Stimulated activated naive CD8-positive, alpha-beta T cell treated with anti-CD3 and anti-CD28 coated beads, Interleukin-15, Interleukin-2, amounts not matched to agents 100 ng/mL and 50 ng/mL, for 24 hours (primary cell): Measurements from ENCODE around the gene PTPRJ.

Experiments
- H3K27ac Mint-ChIP-seq: one replicate; pipeline ENCODE4 v1.8.0; 2021; ENCODE audit warnings: mild to moderate bottlenecking, mixed read lengths
- H3K27me3 Mint-ChIP-seq: one replicate; pipeline ENCODE4 v1.8.0; 2021; ENCODE audit warnings: mixed read lengths
- H3K36me3 Mint-ChIP-seq: one replicate; pipeline ENCODE4 v1.8.0; 2021; ENCODE audit warnings: low read depth, mixed read lengths
- H3K4me1 Mint-ChIP-seq: one replicate; pipeline ENCODE4 v1.8.0; 2021; ENCODE audit warnings: low read depth, mixed read lengths
- H3K4me3 Mint-ChIP-seq: one replicate; pipeline ENCODE4 v1.8.0; 2021; ENCODE audit warnings: mild to moderate bottlenecking, mixed read lengths
- H3K9me3 Mint-ChIP-seq: one replicate; pipeline ENCODE4 v1.8.0; 2021; ENCODE audit warnings: mixed read lengths

Gene PTPRJ

DNA sequence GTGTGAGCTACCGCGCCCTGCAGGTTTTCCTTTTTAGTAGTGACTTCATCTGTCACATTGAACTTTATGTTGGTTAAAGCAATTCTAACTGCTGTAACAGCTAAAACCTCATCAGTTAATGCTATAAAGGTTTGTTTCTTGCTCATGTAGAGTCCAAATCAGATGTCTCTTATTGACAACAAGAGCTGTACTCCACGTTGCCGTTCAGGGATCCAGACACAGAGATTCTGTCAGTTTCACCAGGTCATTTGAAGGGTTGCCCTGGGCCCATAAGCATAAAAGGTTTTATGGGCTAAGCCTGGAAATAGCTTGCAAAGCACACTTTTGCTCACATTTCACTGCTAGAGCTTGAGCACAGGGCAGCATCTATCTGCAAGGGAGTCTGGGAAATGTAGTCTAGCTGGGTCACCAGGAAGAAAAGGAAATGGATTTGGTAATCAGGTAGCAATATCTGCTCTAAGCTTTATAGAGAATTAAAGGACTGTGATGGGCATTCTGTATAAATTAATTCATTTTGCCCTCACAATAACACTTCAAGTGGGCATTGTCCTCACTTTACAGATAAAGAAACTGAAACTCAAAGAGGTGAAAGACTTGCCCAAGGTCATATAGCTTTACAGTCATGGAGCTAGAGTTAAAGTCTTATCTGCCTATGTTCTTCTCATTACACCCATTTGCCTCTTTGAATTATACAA is 25.2 kb upstream of the PTPRJ start:
- Mint-ChIP-seq H3K27me3 (no peaks in the 10 kb centered on the region), H3K27ac (no peak overlapping the region), H3K36me3 (no peaks in the 10 kb centered on the region)

DNA sequence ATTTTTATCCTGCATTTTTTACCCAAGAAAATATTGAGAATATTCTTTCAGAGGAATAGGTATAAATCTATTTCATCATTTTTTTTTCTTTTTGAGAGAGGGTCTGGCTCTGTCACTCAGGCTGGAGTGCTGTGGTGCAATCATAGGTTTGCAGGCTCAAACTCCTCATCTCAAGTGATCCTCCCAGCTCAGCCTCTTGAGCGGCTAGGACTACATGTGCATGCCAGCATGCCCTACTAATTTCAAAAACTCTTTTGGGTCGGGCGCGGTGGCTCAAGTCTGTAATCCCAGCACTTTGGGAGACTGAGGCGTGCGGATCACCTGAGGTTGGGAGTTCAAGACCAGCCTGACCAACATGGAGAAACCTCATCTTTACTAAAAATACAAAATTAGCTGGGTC is 20.3 kb upstream of the PTPRJ start:
- no peak overlapping the region for H3K4me3 Mint-ChIP-seq
- no peak overlapping the region for H3K27ac Mint-ChIP-seq
- no peaks in the 10 kb centered on the region for H3K9me3 Mint-ChIP-seq
- H3K36me3 Mint-ChIP-seq = no peaks in the 10 kb centered on the region
- H3K27me3 Mint-ChIP-seq = no peaks in the 10 kb centered on the region
- H3K4me1 Mint-ChIP-seq = peaks cover 7% of the 10 kb centered on the region

More for the DNA sequence above, 25.2 kb upstream of the PTPRJ start:
- Mint-ChIP-seq H3K4me3 (no peak overlapping the region), H3K9me3 (no peaks in the 10 kb centered on the region), H3K4me1 (peaks cover 21% of the 10 kb centered on the region)

DNA sequence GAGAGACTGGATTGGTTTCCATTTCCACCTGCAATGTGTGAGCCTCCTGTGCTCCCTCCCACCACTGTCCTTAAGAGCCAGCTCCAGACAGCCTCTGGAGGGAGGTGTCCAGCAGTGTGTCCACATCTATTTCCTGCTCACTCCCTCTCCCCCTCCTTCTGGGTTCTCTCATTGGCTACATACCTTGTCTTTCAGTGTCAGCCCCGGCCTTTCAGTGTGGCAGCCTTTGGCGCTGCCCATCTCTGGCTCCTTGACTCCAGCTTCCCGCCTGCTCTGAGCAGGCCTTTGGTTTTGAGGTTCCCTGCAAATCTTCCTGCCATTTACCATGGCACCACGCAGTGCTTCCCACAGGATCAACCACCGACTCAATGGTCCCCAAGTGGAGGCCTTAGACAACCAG is 19.0 kb upstream of the PTPRJ start:
- Mint-ChIP-seq H3K9me3 (no peaks in the 10 kb centered on the region), H3K27me3 (no peaks in the 10 kb centered on the region), H3K4me3 (no peak overlapping the region), H3K27ac (no peak overlapping the region), H3K36me3 (no peaks in the 10 kb centered on the region), H3K4me1 (no peaks in the 10 kb centered on the region)

DNA sequence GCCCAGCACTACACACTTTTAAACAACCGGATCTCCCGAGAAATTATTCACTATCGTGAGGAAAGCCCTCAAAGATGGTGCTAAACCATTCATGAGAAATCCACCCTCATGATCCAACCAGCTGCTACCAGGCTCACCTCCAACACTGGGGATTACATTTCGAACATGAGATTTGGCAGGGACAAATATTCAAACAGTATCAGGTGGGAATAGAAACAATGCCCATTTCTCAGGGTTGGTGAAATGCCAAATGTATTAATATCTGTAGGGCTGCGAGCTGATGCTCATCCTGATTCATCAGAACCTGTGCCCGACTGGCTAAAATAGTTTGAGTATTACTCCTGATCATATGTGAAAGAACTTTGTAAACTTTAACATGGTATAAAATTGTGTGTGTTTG is 15.8 kb upstream of the PTPRJ start:
- H3K27me3 Mint-ChIP-seq = no peaks in the 10 kb centered on the region
- H3K4me1 Mint-ChIP-seq = no peaks in the 10 kb centered on the region
- no peaks in the 10 kb centered on the region for H3K36me3 Mint-ChIP-seq
- H3K4me3 Mint-ChIP-seq = no peak overlapping the region
- no peaks in the 10 kb centered on the region for H3K9me3 Mint-ChIP-seq
- no peak overlapping the region for H3K27ac Mint-ChIP-seq

DNA sequence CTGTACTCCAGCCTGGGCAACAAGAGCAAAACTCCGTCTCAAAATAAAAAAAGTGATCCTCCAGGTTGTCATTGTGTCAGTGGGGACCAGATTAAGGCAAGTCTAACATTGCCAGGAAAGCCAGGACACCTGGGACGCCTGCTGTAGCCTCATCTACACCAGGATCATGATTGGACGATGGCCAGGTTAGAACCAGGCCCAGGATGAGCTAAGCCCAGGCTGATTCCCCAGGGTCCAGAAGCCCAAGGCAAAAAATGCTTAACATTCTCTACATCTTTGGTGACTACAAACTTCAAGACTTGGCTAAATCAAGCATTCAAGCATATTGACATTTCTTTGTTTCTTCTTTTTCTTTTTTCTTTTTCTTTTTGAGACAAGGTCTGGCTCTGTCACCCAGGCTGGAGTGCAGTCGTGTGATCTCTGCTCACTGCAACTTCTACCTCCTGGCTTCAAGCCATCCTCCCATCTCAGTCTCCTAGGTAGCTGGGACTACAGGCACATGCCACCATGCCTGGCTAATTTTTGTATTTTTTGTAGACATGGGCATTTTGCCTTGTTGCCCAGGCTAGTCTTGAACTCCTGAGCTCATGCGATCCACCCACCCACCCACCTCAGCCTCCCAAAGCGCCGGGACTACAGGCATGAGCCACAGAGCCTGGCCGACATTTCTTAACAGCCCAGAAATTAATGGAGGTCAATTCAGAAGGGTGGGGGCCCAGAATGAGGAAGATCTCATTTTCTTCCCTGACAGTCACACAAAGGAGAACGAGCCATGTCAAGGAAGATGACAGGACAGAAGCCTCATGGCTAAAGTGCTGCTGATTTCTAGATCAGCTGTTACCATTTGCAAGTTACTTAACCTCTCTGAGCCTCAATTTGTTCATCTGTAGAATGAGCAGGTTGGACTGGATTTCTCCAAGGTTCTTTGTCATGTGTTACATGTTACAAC is 12.5 kb upstream of the PTPRJ start:
- H3K4me3 Mint-ChIP-seq = no peak overlapping the region
- H3K9me3 Mint-ChIP-seq = no peaks in the 10 kb centered on the region
- no peaks in the 10 kb centered on the region for H3K36me3 Mint-ChIP-seq
- no peaks in the 10 kb centered on the region for H3K4me1 Mint-ChIP-seq
- H3K27me3 Mint-ChIP-seq = no peaks in the 10 kb centered on the region
- no peak overlapping the region for H3K27ac Mint-ChIP-seq

DNA sequence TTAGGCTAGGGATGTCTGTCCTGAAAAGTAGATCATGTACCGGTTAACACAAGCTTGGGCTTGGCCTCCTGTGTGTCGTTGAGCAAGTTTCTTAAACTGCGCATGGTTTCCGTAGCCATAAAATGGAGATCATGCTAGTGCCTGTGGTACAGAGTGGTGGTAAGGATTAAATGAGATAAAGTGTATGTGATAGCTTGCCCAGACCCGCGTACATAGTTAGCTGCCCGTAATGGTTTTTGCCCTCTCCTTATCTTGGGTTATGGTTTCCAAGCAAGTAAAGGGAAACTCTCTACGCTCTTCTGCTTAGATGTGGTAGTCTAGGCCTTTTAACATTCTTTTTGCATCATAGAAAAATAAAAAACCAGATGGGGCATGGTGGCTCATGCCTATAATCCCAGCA is 11.0 kb upstream of the PTPRJ start:
- Mint-ChIP-seq H3K4me3 (no peak overlapping the region), H3K36me3 (no peaks in the 10 kb centered on the region), H3K4me1 (peaks cover 4% of the 10 kb centered on the region), H3K27ac (no peak overlapping the region), H3K9me3 (no peaks in the 10 kb centered on the region), H3K27me3 (no peaks in the 10 kb centered on the region)

DNA sequence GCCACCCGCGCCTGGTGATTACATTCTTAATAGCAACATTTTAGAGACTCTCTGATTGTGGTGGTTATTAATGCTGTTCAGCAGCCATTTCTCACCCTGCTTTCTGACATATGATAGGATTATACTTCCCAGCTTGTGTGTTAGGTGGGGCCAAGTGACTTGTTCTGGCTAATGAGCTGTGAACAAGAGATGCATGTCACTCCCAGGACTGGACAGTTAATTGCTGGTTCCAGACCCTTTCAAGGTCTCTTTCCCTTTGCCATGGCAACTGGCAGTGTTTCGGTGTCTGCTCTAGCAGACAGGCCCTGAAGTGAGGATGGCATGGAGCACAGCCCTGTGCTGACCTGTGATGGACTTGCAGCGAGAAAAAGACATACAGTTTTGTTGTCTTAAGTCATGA is 8.9 kb upstream of the PTPRJ start:
- H3K36me3 Mint-ChIP-seq = no peaks in the 10 kb centered on the region
- no peak overlapping the region for H3K27ac Mint-ChIP-seq
- no peak overlapping the region for H3K4me3 Mint-ChIP-seq
- no peaks in the 10 kb centered on the region for H3K27me3 Mint-ChIP-seq
- H3K4me1 Mint-ChIP-seq = peaks cover 9% of the 10 kb centered on the region
- no peaks in the 10 kb centered on the region for H3K9me3 Mint-ChIP-seq

DNA sequence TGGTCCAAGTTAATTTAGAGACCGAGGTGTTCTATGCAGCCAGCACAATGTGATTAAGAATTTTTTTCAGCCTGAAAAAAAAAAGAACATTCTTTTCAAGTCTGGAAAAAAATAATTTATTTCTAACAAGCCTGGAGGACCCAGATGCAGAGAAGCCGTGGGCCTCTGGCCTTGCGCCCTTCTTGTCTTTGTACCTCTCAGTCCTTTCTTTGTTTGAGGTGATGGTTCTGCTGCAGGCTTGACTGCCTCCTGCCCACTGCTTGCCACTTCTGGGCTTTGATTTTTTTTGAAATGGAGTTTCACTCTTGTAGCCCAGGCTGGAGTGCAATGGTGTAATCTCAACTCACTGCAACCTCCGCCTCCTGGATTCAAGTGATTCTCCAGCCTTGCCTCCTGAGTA is 7.2 kb upstream of the PTPRJ start:
- peaks cover 9% of the 10 kb centered on the region for H3K4me1 Mint-ChIP-seq
- H3K36me3 Mint-ChIP-seq = no peaks in the 10 kb centered on the region
- H3K9me3 Mint-ChIP-seq = no peaks in the 10 kb centered on the region
- H3K27ac Mint-ChIP-seq = no peak overlapping the region
- H3K4me3 Mint-ChIP-seq = no peak overlapping the region
- H3K27me3 Mint-ChIP-seq = no peaks in the 10 kb centered on the region

DNA sequence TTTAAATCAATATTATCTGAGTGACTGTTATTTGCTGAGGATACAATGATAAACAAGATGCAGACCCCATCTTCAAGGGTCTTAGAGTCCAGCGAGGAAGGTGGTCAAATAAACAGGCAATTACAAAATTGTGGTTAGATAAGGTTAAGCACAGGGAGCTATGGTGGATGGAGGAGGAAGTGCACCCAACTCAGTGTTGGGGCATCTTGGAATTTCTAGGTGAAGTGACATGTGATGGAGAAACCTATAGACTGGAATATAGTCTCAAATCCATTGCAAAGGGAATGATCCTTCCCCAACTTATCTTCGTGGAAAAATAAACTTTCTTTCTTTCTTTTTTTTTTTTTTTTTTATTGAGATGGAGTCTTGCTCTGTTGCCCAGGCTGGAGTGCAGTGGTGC is 3.4 kb upstream of the PTPRJ start:
- Mint-ChIP-seq H3K4me3 (no peak overlapping the region), H3K4me1 (peaks cover 17% of the 10 kb centered on the region), H3K27ac (no peak overlapping the region), H3K36me3 (no peaks in the 10 kb centered on the region), H3K9me3 (no peaks in the 10 kb centered on the region), H3K27me3 (peaks cover 8% of the 10 kb centered on the region)

DNA sequence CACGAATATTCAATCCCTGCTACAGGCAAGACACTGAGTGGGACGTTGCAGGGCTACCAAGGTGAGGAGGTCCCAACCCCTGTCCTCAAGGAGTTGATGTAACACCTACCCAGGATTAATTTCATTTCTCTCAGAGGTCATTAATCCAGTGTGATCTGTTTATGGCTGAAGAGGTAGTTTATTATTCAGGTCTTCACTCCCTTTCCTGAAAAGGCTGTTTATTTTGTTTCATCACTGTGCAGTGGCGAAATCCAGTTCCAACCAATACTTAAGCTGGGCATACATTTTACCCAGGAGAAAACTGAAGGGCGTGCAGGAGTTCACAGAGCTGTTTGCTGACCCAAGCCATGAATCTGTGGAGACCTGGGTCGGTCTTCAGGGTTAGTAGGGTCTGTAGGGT is 2.7 kb upstream of the PTPRJ start:
- Mint-ChIP-seq H3K27me3 (peaks cover 8% of the 10 kb centered on the region), H3K4me3 (no peak overlapping the region), H3K9me3 (no peaks in the 10 kb centered on the region), H3K27ac (no peak overlapping the region), H3K36me3 (peaks cover under 1% of the 10 kb centered on the region), H3K4me1 (peaks cover 23% of the 10 kb centered on the region)

DNA sequence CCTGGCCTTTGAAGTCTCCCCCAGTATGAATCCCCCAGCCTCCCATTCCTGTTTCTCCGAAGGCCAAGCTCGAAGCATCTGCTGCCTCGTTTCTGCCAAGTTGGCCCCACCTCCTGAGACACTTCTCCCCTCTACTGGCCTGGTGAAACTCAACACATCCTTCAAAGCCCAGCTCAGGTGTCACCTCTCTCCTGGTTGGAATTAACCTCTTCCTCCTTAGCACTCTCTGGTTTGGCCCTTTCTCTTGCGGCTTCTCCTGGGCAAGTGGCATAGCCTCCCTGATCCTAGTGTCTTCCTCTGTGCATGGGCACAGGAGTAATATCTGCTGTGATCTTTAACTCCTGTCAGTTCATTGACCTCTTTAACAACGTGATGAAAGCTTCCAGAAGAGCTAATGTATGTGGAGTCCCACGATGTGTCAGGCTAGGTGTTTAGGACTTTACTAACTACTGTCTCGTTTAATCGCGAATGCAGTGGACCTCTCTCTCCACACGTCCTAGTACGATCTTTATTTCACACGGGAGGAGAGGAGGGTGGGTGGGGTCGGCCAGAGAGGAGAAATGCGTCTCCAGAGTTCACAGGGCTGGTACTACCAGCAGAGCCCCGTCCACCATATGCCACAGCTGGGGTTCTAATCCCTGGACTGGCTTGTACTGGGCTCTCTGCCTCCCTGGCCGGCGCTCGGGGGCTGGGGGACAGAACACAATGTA is 826 bp upstream of the PTPRJ start:
- peaks cover 8% of the 10 kb centered on the region for H3K27me3 Mint-ChIP-seq
- peak overlapping the region; percentile 38 for H3K27ac Mint-ChIP-seq
- H3K4me1 Mint-ChIP-seq = peaks cover 35% of the 10 kb centered on the region
- H3K9me3 Mint-ChIP-seq = no peaks in the 10 kb centered on the region
- peaks cover 17% of the 10 kb centered on the region for H3K36me3 Mint-ChIP-seq
- H3K4me3 Mint-ChIP-seq = peak overlapping the region; percentile 61

DNA sequence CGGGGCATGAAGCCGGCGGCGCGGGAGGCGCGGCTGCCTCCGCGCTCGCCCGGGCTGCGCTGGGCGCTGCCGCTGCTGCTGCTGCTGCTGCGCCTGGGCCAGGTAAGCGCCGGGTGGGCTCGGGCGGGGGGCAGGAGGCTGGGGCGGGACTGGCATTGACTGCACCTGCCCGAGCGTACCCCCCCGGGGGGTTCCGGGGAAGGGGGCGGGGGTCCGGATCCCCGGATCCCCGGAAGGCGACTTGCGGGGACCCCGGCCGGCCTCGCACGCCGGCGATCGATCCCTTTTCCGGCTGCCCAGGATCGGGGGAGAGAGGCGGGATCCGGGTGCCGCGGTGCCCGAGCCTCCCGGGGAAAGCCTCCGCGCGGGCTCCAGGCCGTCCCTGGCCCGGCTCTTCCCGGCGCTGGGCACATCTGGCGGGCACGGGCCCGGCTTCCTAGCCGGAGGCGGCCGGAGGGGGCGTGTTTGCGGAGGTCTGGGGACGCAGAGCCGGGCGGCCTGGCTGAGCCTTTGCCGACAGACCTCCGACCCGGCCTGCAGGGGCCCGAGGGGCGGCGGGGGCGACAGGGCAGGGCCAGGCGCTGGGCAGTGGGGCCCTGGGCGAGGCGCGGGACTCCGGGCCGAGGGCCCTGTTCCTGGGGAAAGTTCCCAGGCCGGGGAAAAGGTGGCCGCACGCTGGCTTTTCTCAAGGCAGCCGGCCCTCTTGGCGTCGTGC is 705 bp downstream of the PTPRJ start:
- Mint-ChIP-seq H3K4me1 (peaks cover 35% of the 10 kb centered on the region), H3K27ac (no peak overlapping the region), H3K4me3 (peak overlapping the region; percentile 89), H3K36me3 (peaks cover 18% of the 10 kb centered on the region), H3K27me3 (peaks cover 8% of the 10 kb centered on the region), H3K9me3 (no peaks in the 10 kb centered on the region)

DNA sequence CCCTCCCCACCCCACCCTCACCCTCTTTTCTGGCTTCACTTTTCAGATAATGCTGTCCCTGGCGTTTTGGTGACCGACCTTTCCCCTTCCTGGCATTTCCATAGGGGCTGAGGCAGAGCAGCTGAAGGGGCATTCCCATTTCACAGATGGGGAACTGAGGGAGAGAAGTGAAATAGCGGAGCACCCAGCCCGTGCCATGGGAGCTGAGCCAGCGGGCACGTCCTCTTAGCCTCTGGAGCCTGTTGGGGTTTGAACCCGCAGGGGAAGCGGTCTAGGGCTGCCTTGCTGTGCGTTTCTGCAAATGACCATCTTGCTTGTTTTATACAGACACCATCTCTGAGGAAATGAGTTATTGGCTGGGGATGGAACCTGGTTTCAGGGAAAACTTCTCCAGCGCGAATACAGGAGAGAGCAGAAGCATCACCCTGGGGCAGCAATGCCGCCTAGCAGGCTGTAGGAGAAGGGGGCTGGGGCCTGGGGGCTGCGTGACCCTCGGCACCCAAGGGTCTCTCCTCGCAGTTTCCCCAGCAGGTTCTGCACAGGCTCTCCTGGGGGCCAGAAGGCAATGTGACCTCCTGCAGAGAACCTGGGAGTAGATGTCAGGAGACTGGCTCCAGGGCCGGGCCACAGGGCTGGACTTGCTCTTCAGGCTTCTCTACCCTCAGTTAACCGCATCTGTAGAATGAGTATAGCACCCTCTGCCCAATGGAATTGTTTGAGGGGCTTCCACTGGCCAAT is 1.5 kb downstream of the PTPRJ start:
- Mint-ChIP-seq H3K9me3 (no peaks in the 10 kb centered on the region), H3K36me3 (peaks cover 21% of the 10 kb centered on the region), H3K4me3 (peak overlapping the region; percentile 89)

DNA sequence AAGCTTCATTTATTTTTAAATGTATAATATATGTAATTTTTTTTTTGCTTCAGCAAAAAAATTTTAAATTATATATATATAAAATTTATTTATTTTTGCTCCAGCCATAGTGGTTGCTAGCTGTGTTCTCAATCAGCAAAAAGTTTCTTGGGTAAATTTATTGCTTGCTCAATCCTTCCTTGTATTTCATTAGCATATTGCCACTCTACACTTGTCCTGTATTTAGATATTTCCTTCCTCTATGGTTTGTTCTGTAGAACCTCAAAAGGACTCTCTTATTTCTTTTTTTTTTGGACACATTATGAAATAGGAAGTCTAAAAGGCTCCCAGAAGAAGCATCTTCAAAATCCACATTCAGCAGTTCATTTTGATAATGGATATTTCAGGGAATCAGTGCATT is 2.3 kb downstream of the PTPRJ start:
- peak overlapping the region; percentile 69 for H3K4me3 Mint-ChIP-seq
- peak overlapping the region; percentile 69 for H3K27ac Mint-ChIP-seq
- H3K27me3 Mint-ChIP-seq = peaks cover 8% of the 10 kb centered on the region
- H3K4me1 Mint-ChIP-seq = peaks cover 49% of the 10 kb centered on the region
- H3K9me3 Mint-ChIP-seq = no peaks in the 10 kb centered on the region
- peaks cover 21% of the 10 kb centered on the region for H3K36me3 Mint-ChIP-seq

More for the DNA sequence above, 1.5 kb downstream of the PTPRJ start:
- Mint-ChIP-seq H3K4me1 (peaks cover 43% of the 10 kb centered on the region), H3K27ac (peak overlapping the region; percentile 85), H3K27me3 (peaks cover 8% of the 10 kb centered on the region)
